GM12801 (cell line): Measurements from ENCODE around the gene POTEF.
"Not testable (repeated sequence)": the region's sequence is repeated elsewhere in the genome, so short reads cannot be mapped to it uniquely, and the experiment has no call there.

Experiments used
- TF ChIP-seq, protein P1 (sequence below): IDR thresholded peaks from one replicate; pipeline ENCODE4 v1.5.1; 2011; ENCODE audit warnings: control low read depth; ENCODE audit not compliant: insufficient read length; ENCODE audit errors: extremely low read depth

Gene POTEF

DNA sequence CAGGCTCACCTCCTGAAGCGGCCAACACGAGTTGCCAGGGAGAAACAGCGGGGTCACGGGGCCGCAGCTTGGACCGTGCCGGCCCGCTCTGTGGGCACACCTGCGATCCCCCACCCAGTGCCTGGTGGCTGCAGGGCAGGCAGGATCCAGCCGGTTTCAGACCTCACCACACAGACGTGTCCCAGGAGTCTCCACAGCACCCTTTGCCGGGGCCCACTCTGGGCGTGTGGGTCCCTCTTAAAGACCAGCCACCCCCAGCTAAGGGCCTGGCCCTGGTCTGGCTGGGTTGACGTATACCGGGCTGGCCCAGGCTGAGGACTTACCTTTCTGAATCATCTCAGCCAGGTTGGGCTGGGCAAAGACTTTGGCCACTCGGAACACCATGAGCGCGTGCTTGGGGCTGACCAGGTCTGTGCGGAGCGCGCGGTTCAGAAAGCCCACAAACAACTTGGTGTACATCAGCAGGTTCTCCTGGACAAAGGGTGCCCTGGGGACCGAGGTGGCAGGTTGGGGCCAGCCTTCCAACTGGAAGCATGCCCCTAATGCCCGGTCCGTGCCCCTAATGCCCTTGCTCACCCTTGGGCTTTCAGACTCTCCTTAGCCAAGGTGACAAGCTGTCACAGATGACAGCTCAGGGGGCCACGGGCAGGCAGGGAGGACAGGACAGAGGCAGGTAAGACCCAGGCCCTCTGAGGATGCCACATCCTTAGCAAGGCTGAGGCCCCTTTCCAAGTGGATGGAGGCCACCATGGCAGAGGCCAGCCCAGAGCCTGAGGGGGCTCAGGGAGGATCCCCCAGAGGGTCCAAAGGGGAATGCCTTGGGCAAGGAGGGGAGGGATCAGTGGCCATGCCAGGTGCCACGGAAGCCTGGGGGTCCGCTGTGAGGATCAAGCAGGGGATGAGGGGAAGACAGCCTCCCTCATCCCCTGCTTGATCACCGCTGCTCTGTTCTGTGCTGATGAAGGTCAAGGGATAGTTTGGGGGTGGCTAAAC lies 26.0 kb upstream of the POTEF start:
- TF ChIP-seq, protein P1, sequence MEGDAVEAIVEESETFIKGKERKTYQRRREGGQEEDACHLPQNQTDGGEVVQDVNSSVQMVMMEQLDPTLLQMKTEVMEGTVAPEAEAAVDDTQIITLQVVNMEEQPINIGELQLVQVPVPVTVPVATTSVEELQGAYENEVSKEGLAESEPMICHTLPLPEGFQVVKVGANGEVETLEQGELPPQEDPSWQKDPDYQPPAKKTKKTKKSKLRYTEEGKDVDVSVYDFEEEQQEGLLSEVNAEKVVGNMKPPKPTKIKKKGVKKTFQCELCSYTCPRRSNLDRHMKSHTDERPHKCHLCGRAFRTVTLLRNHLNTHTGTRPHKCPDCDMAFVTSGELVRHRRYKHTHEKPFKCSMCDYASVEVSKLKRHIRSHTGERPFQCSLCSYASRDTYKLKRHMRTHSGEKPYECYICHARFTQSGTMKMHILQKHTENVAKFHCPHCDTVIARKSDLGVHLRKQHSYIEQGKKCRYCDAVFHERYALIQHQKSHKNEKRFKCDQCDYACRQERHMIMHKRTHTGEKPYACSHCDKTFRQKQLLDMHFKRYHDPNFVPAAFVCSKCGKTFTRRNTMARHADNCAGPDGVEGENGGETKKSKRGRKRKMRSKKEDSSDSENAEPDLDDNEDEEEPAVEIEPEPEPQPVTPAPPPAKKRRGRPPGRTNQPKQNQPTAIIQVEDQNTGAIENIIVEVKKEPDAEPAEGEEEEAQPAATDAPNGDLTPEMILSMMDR, result no peak

DNA sequence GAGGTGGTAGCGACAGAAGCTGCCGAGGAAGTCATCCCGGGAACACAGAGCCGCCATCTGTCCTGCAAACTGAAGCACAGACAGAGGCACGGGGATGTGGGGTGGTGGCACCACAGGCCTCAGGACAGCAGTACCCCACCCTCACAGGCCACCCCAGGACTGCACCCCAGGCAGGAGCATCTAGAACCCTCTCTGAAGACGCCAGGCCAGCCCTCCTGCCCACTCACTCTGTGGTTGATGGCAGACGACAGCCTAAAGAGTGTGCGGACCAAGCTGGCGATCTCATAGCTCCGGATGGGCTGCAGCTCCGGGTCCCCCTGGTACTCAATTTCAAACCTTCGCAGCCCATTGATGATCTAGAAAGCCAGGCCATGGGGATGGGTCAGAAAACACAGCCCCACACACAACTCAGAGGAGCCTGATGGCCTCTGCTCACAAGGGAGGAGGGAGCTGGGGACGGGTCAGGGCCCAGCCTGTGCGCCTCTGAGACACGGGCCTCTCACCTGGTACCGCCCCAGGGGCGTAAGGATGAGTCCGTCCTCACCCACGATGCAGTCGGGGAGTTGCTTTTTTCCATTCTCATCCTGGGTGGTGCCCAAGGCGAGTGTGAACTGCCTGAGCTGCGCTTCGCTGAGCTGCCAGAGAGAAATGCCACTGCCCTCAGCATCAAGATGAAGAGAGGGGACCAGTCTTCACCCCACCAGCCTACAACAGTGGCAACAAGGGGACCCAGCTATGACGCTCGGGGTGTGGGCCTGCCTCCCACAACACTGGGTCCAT lies 24.0 kb upstream of the POTEF start:
- TF ChIP-seq, protein P1, result no peak

DNA sequence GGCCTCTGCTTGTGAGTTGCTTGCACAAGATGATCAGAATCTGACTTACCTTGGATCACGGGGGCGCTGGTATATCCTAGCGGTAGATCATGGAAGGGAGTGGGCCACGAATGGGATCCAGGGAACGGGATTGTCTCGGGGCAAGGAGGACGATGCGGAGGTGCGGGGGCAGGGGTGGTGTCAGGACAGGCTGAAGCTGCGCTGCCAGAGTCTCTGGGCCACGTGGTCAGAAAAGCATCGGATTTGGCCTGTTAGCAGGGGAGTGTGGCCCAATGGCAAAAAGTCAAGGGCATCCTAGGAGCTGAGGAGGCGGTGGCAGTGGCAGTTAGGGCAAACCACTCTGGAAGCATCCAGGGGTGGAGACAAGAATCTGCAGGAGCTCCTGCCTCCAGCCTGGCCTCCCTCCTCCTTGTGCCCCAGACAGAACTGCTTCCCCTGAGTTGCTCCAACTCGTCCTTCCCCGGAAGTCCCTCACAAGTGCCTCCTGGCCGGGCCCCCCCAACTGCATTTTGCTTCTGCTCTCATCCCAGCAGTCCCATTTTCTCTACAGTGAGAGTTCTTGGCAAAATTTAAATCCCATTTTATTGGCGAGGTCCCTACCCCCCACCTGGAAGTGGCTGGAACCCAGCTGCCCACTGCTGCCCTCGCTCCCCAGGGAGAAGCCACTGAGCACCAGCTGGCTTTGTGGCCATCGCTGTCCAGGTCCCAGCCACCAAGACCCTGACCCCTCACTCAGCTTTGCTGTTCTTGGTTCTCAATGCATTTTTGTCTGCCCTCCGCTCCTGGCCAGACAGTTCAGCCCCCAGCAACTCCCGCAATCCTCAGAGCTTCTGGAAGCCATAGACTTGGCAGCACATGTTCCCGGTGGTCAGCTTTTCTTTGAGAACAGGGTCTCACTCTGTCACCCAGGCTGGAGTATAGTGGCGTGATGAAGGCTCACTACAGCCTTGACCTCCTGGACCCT lies 21.4 kb upstream of the POTEF start:
- TF ChIP-seq, protein P1, result no peak

DNA sequence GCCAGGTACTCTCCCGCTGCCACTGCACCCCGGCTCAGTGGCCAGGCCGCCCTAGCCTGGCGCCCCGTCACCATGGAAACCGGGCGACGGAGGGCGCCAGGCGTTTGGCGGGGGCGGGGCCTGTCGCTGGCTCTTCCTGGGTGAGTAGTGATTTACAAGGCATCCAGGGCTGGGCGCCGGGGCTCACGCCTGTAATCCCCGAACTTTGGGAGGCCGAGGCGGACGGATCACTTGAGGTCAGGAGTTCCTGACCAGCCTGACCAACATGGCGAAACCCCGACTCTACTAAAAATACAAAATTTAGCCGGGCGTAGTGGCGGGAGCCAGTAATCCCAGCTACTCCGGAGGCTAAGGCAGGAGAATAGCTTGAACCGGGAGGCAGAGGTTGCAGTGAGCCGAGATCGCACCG lies 16.0 kb upstream of the POTEF start, which contains the start of gene CCDC74B:
TSS of gene CCDC74B (minus strand) at position 107 of the 409 bp plus-strand sequence. CDS start 116 bp downstream, outside the sequence.
- TF ChIP-seq, protein P1, result not testable (repeated sequence)

DNA sequence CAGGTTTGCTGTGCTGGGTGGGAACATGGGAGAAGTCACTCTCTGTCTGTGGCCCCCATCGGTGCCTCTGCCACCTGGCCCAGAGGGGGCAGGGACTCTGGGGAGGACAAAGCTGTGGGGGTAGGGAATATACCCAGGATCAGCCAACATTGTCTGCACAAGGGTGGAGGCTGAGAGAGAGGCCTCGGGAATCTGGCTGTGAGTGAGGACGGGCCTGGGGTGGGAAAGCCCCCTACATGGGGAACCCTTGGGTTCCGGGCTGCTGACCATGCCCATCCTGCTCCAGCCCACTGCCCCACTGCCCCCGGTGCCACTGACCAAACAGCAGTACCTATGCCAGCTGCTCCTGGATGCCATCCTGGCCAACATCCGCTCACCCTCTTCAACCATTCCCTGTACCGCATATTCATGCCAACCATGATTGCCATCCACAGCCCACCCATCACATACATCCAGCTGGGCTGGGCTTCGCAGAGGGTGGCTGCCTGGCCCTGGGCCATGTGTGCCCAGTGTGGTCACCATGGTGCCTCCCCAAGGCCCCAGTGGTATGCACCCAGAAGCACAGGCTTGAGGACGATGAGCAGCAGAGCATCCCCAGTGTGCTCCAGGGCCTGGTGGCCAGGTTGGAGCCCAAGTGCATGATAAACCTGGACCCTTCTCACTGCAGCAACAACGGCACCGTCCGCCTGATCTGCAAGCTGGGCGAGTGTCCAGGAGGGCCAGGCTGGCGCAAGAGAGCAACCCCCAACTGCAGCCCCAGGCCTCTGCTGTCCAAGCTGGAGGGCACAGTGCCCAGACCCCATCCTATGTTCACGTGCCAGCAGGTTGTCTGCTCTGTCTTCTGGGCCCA lies 6.9 kb upstream of the POTEF start:
- TF ChIP-seq, protein P1, result no peak
